Midbrain (tissue), 1 donor: ENCODE data around the gene ADAM17.
"Not testable (repeated sequence)": the region's sequence is repeated elsewhere in the genome, so short reads cannot be mapped to it uniquely, and the experiment has no call there.

ENCODE experiments used
- DNase-seq: peaks from one replicate; lab custom pipeline; 2025; lab: John Stamatoyannopoulos, UW

The ADAM17 gene

DNA sequence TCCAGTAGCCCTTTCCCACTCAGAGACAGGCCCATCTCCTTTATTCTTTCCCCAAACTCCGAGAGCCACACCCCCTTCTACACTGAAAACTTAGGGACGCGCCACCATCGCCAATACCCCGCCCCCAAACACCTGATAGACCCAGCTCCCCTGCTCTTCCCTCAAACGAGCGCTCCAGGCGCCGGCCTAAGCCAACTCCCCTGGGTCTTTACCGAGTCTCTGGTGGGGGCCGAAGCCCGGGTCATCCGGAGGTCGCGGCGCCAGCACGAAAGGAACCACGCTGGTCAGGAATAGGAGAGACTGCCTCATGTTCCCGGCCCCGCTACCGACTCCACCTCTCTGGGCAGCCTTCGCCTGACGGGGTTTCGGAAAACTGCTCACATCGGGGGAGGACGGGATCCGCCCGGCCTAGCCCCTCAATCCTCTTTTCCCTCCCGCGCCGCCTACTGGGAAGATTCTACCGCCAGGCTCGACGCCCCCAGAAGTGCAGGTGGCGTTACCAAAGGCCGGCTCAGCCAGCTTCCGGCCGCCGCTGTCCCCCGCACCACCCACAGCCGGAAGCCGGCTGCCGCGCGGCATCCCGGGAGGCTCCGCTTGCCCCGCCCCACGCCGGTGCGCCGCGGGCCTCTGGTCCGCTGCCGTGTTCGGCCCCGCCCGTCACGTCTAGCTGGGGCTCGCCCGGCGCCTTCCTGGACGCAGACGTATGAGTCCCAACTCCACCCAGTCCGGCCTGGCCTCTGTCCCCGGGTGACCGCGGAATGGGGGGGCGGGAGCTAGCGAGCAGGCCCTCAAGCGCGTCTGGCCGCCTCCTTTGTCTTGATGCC lies at the start of gene ADAM17:
Gene ADAM17, minus strand, starts transcription at position 534 of the 824 bp plus-strand sequence. Its CDS starts 225 bp downstream, at position 309.
- peak; percentile 90 for DNase-seq

DNA sequence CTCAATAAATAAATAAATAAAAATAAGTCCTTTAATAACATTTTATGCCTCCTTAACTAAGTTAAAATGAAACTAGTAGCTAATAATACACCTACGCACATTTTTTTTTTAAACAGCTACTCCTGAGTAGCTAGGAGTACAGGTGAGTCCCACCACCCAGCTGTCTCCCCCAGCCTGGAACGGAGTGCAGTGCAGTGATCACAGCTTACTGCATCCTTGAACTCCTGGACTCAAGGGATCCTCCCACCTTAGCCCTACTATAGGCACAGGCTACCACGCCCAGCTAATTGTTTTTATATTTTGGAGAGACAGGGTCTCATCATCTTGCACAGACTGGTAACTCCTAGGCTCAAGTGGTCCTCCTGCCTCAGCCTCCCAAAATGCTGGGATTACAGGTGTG lies 46.8 kb upstream of the ADAM17 start:
- DNase-seq: no peak

DNA sequence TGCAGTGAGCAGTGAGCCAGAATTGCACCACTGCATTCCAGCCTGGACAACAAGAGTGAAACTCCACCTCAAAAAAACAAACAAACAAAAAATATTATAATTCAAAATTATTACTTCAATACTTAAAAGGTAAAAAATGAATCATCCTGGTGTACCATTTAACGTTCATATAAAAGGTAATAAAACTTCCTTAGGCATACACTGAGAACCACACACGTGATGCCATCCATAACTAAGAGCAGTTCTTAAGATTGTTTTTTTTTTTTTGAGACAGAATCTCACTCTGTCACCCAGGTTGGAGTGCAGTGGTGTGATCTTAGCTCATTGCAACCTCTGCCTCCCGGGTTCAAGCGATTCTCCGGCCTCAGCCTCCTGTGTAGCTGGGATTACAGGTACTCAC lies 45.8 kb upstream of the ADAM17 start:
- DNase-seq: no peak

DNA sequence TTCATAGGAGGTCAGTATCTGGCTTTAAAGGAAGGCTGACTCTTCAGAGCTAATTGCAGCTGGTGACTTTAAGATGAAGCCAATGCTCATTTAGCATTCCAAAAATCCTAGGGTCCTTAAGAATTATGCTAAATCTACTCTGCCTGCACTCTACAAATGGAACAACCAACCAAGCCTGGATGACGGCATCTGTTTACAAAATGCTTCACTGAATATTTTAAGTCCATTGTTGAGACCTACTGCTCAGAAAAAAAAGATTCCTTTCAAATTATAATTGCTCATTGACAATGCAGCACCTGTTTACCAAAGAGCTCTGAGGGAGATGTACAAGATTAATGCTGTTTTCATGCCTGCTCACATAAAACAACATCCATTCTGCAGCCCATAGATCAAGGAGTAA lies 43.8 kb upstream of the ADAM17 start:
- DNase-seq: no peak

DNA sequence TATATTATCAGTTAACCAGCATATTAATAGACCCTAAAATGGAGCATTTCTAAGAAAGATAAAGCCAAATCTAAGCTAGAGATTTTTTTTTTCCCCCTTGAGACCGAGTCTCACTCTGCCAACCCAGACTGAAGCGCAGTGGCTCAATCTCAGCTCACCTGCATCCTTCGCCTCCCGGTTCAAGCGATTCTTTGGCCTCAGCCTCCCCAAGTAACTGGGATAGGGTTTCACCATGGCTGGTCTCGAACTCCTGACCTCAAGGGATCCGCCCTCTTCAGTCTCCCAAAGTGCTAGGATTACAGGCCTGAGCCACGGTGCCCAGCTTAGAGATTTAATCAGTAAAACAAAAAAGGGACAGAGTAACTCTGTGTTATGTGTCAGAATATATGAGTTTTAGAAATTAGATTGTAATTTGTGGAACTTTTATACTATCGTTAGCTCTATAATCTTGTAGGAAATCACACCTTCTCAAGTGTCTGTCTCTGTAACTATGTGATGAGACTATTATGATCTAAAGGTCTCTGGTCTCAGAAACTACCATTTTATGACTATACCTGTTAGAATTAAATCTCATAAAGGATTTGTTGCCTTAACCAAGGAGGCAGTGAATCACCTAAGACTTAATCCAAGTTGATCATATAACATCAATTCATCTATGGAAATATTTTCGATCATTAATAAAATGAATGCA lies 41.1 kb upstream of the ADAM17 start:
- DNase-seq: no peak

DNA sequence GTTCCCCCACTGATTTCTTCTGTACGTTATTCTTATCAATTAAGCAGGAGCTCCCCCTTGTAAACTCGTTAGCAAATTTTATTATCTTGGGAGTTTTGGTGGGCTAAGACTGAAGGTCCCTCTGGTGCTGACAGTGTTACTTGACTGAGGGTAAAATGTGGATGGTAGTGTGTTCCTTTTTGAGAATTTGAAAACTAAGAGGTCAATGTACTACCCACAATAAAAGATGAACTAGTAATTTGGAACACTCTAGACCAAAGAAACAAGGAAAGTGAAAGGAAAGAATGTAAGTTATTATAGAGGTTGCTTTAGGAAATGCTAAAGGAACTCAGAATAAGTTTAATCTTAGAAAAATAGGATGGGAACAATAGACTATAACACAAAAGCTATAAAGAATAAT lies 40.1 kb upstream of the ADAM17 start:
- DNase-seq: no peak

DNA sequence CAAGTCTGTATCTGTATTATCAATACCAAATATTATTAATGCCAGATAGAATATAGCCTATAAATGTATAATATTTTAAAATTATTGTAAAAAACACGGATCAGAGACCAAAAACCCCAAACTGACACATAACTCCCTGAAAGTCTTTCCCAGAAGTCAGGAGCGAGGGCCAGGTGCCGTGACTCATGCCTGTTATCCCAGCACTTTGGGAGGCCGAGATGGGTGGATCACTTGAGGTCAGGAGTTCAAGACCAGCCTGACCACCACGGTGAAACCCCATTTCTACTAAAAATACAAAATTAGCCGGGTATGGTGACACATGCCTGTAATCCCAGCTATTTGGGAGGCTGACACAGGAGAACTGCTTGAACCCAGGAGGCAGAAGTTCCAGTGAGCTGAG lies 39.6 kb upstream of the ADAM17 start:
- not testable (repeated sequence) for DNase-seq

DNA sequence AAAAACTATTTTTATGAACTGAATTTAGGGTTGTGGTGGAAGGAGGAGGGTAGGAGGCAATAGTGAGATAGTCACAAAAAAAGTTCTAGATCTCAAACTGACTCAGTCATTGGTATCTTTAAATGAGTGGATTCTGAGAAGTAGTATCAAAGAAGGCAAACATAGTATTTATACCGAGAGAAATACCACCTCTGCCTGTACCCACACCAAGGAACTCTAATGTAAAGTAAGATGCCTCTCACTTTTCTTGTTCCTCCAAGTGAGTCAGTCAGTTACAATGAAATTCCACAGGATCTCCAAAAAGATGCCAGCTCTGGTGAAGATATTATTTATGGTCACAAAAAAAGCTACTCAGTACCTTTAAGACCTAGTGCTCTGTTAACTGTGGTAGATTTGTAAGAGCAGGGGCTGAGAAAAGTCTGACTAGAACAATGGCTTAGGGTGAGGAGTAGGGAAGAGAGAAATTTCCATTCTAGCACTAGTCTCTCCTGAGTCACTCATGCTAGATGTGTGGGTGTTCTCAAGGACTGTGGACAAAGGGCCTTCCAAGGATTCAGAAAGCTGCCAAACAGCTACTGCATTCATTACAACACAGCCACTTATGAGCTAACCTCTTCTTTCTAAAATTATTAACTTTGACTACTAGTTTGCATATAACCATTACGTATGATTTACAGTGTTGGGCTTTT lies 38.9 kb upstream of the ADAM17 start:
- DNase-seq: peak; percentile 21

DNA sequence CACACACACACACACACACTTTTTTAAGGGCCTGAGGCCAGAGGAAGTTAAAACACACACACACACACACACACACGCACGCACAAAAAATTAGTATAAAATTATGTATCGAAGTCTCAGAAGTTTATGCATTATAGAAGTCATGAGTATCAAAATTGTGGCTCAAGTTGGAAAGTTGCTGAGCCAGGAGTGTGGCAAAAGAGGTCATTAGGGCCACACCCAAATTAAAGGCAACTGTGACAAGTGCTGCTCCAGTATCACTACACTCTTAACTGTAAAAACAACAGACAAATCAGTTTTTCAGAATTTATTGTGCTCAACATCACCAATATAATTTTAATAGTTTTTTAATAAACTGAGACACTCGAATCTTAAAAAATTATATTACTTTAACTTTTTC lies 38.3 kb upstream of the ADAM17 start:
- DNase-seq: no peak

DNA sequence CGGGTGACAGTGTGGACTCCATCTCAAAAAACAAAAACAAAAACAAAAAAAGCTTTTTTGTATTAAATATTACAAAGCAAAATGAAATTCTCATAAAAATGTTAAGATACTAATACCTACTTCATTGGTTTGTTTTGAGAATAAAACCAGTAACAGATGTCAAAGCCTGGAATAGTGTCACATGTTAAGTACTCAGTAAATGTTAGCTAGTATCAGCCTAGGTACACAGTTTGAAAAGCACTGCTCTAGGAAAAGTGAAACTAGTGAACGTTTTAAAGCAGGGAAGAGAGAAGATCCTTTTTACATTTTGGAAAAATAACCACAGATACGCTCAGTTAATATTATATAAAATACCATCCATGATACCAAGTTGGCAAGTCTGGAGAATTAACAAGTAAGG lies 37.1 kb upstream of the ADAM17 start:
- DNase-seq: no peak

DNA sequence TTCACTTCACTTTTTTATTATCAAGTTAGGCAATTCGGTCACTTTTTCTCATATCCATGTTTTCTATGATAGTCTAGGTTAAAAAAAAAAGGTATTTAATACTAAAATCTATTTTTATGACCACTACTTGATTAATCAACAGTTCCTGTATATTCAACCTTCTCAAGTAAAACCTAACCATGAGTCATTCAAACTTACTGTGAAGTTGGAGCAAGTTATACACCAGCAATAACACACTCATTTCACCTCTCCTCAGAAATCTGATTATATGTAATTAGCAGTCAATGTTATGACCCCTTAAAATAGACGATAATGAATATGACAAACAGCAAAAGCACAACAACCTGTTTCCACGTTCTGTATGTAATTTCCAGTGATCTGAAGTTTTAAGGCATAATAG lies 35.0 kb upstream of the ADAM17 start:
- DNase-seq: no peak

DNA sequence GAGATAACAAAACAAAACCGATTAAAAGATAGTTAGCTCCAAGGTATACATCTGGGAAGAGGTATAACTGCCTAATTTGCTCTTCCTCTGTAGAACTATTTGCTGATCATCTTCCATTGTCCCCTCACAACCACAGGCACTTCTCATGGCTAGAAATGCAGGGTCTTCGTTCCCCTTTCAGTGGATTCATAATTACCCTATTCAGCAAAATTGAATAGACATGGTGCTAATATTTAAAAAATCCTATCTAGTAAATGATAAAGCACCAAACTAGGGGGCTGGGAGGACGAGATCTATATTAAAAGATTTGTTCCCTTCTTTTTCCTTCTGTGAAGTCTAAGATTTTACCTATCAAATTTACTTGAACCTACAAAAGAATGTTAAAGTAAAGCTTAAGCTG lies 30.8 kb upstream of the ADAM17 start:
- DNase-seq: no peak

DNA sequence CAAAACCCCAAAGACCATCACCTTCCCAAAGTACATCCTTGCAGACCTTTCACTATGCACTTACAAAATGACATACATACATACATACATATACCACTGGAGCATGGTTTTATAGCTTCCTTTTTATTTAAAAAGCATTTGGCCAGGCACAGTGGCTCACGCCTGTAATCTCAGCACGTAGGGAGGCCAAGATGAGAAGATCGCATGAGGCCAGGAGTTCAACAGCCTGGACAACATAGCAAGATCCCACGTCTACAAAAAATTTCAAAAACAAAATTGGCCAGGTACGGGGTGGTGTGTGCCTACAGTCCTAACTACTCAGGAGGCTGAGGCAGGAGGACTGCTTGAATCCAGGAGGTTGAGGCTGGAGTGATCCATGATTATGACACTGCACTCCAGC lies 29.9 kb upstream of the ADAM17 start:
- no peak for DNase-seq

DNA sequence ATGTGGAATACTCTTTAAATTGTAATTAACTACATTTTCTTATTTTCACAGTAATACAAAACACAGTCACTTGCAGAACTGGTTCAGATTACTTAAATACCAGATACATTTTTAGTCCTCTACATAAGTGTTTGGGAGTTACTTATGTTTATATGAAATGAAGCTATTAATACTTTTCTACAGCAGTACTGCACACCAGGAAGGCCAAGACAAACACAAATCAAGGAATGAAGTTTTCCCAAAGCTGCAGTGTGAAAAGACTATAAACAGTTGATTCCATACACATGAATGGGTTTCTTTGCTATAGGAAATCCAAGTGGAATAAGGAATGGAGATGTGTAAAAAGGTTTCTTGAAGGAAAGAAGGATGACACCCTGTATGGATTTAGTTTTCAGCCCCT lies 29.3 kb upstream of the ADAM17 start:
- DNase-seq: not testable (repeated sequence)

DNA sequence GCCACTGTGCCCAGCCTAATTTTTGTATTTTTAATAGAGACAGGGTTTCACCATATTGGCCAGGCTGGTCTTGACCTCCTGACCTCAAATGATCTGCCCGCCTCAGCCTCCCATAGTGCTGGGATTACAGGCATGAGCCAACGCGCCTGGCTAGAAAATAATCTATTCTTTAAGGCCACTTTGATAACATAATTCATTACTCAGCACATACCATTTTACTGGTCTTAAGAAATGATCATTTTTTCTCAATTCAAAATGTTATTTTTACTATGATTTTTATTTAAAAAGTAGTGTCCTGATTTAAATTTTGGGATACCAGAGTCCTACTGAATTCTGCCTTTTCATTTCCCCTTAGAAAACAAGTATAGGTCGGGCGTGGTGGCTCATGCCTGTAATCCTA lies 27.0 kb upstream of the ADAM17 start:
- DNase-seq: no peak

DNA sequence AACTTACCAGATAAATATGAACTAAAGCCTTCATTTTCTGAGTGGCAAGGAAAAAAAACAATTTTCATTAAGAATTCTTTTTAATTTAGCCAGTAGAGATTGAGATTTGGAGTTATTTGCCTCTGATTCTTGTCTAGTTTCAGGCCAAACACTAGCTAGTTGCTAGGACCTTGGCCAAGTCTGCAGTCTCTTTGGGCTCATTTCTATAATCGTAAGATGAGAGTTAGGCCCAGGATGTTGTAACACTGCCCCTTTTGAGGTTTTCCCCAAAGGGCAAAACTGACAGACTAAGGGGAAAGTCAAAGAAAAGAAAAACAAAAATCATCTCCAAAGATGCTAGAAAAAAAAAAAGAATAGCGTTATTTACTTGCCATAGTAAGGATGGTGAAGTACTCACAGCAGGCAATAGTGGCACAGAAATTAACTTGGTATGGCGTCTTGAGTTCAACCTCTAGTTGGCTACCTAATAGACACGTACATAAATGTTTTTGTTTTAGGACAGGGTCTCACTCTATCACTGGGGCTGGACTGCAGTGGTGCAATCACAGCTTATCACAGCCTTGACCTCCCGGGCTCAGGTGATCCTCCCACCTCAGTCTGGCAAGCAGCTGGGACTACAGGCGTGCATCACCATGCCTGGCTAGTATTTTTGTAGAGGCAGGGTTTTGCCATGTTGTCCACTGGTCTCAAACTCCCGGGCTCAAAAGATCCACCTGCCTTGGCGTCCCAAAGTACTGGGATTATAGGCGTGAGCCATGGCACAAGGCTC lies 23.0 kb upstream of the ADAM17 start:
- DNase-seq: no peak

DNA sequence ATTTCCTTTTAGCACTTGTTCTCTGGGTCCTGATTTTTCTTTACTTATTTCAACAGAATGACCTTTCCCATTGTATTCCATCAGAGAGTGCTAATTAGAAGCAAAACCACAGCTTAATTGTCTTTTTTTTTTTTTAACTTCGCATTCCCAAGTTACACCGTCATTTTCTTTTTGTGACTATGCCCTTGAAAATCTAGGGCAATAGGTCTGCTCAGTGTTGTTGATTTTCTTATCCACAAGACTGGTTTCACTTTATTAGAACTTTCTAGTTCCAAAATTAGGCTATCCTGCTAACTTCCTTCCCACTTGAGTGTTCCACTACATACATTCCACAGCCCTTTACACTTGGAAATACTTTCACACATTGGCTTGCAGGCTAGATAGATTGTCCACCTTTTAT lies 18.7 kb upstream of the ADAM17 start:
- no peak for DNase-seq

DNA sequence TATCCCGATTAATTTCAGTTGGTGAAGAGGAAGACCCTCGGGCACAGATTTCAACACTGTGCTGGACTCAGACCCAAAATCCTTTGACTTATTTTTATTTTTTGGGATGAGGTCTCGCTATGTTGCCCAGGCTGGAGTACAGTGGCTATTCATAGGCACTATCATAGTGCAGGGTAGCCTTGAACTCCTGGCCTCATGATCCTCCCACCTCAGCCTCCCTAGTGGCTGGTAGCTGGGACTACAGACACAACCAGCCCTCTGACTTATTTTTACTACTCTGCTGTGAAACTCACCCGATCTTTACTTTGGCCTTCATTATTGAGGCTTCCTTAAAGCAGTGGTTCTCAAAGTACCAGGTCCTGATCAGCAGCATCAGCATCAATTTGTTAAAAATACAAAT lies 18.2 kb upstream of the ADAM17 start:
- DNase-seq: no peak

DNA sequence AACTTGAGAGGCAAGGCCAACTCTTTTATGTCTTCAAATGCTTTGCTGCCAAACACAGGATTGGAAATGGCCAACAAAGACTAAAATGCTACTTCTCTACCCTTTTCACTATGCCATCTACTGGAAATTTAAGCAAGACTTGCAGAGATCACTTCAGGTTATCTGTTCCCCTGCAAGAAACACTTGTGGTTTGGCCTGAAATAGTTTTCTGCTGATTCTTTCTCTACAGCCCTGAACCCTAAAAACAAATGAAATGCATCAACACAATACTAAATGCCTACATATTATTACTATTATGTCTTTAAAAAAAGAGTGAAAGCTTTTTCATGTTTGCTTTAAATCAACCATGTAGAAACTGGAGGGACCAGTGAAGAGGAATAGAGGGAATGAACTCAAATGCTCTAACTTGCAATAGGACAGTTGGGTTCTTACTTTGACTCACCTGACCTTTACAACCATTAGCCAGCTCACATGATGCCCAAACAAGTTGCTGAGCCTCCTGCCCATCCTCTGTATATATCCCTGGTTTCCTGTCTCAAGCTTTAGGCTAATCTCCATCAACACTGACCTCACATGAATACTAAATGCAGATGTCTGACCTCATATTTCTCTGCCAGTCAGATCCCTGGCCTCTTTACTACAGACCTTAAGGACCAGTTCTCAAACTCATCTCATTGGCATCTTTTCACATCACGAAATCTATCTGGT lies 17.5 kb upstream of the ADAM17 start:
- DNase-seq: no peak

DNA sequence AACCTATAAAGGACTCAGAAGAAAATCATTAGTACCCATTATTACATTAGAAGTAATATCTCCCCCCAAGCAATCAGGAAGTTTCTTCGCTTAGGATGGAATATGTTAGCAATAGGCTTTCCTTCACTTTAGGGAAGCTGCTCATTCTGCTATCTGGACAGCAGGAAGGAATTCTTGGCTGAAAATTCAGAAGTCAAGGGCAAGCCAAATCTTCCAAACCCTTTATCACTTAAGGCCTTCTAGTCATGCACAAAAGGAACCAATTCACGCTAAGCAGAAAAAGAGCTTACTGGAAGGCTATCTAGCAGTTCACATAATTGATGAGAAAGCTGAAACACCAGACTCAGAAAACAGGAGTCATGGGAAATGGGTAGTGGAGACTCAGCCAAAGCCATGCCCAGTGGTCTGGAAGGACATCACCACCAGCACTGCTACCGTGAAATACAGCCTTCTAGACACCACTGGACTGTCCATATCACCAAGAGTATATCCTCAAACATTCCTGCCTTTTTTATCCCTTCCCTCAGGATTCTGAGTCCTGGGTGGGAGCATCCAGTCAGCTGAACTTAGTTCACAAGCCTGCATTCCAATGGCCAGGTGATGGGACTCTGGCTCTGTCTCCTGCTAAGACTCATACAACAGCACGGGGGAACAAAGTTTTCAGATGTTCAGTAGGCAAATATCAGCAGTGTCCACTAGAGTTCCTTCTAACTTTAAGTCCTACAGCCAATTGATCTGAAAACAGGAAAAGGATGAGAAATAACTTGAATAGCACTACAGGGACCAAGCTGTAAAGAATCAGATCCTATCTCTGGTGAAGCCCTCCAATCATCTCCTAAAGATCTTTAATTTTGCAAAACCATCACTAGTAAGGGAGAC lies 14.8 kb upstream of the ADAM17 start:
- DNase-seq: no peak
